Measurements from ENCODE around the gene TOLLIP. TPM values are rescaled to one million over a fixed set of nuclear protein-coding genes. Genes with fewer than 3 reads are reported as not detected.

TOLLIP gene
- total RNA-seq, 1 donor from 2014 or later: 71.1 TPM

GRCh38 chr11:1262172-1263006 is 47.0 kb downstream of the TOLLIP start:
- intact Hi-C loops (cut with DNase I): no loop called here
- ATAC-seq: peak; percentile 94
- no peaks in the 10 kb centered on the region for H3K36me3 ChIP-seq
- TF ChIP-seq CTCF (IDR thresholded peaks at IDR 0.05): no peak
- H3K9me3 ChIP-seq: no peaks in the 10 kb centered on the region
- peaks cover 12% of the 10 kb centered on the region for H3K4me1 ChIP-seq
- no peaks in the 10 kb centered on the region for H3K27me3 ChIP-seq
- H3K4me3 ChIP-seq: peak overlapping the region; percentile 58
- H3K27ac ChIP-seq: peak overlapping the region; percentile 89
- DNase-seq: peak; percentile 95

GRCh38 chr11:1261241-1262071 is 48.0 kb downstream of the TOLLIP start:
- intact Hi-C loops (cut with DNase I): no loop called here

GRCh38 chr11:1260620-1261019 is 48.8 kb downstream of the TOLLIP start:
- Histone ChIP-seq H3K27me3 (no peaks in the 10 kb centered on the region), H3K27ac (no peak overlapping the region), H3K9me3 (no peaks in the 10 kb centered on the region), H3K36me3 (no peaks in the 10 kb centered on the region), H3K4me1 (peaks cover 12% of the 10 kb centered on the region), H3K4me3 (no peak overlapping the region)
- intact Hi-C loops (cut with DNase I): no loop called here
- DNase-seq (no peak), ATAC-seq (no peak)
- TF ChIP-seq CTCF (IDR thresholded peaks at IDR 0.05): no peak

More at GRCh38 chr11:1261241-1262071, 48.0 kb downstream of the TOLLIP start:
- H3K9me3 ChIP-seq: no peaks in the 10 kb centered on the region
- peaks cover 12% of the 10 kb centered on the region for H3K4me1 ChIP-seq
- TF ChIP-seq CTCF (IDR thresholded peaks at IDR 0.05): no peak
- DNase-seq (no peak), ATAC-seq (no peak)
- peak overlapping the region; percentile 89 for H3K27ac ChIP-seq
- no peaks in the 10 kb centered on the region for H3K27me3 ChIP-seq
- H3K36me3 ChIP-seq: no peaks in the 10 kb centered on the region
- peak overlapping the region; percentile 58 for H3K4me3 ChIP-seq

GRCh38 chr11:1260023-1260501 is 49.4 kb downstream of the TOLLIP start:
- no peaks in the 10 kb centered on the region for H3K9me3 ChIP-seq
- ATAC-seq (peak; percentile 44), DNase-seq (no peak)
- H3K27me3 ChIP-seq: no peaks in the 10 kb centered on the region
- H3K4me3 ChIP-seq: no peak overlapping the region
- no peak for TF ChIP-seq CTCF (IDR thresholded peaks at IDR 0.05)
- intact Hi-C loops (cut with DNase I): no loop called here
- H3K27ac ChIP-seq: no peak overlapping the region
- H3K4me1 ChIP-seq: peaks cover 12% of the 10 kb centered on the region
- no peaks in the 10 kb centered on the region for H3K36me3 ChIP-seq

- ATAC-seq: no peak
- no peak for TF ChIP-seq CTCF (IDR thresholded peaks at IDR 0.05)
- H3K4me3 ChIP-seq: no peak overlapping the region
- H3K27ac ChIP-seq: no peak overlapping the region
- peaks cover 12% of the 10 kb centered on the region for H3K4me1 ChIP-seq
- no peak for DNase-seq
- H3K36me3 ChIP-seq: no peaks in the 10 kb centered on the region
- intact Hi-C loops (cut with DNase I): no loop called here
- no peaks in the 10 kb centered on the region for H3K27me3 ChIP-seq
- no peaks in the 10 kb centered on the region for H3K9me3 ChIP-seq
Observed at GRCh38 chr11:1259561-1259960, 49.9 kb downstream of the TOLLIP start.

All from upper lobe of right lung (tissue), 1 donor.